HepG2 (cell line): ENCODE measurements around the gene RFXAP. TPM values are rescaled to one million over a fixed set of nuclear protein-coding genes. Genes with fewer than 3 reads are reported as not detected.
A peak's percentile ranks its signal among the peaks of the same experiment; 100 is the strongest.

Experiments
- ATAC-seq: fragments of 200-7000 bp; cut with Tn5 transposase; 3 replicates; pipeline ENCODE4 v1.9.1; 2020; ENCODE audit warnings: mild to moderate bottlenecking, moderate library complexity
- BruUV-seq: library from RNA; stranded (reverse); fragments of 400-500 nt; replicated peaks from 2 replicates; lab custom pipeline; 2021; lab: Mats Ljungman, UMichigan
- CTCF ChIA-PET: fragments of 300-600 bp; formaldehyde crosslinking; extraction: SDS; loops from one replicate; lab custom pipeline; 2021; ENCODE audit warnings: low total read pairs, inconsistent platforms, low intra/inter-chr PET ratio; lab: Yijun Ruan, JAX
- POLR2A ChIA-PET: fragments of 350-600 bp; sonication (Branson Sonifier 250); formaldehyde crosslinking; loops from one replicate; lab custom pipeline; 2020; ENCODE audit warnings: antibody characterized with exemption, inconsistent platforms; lab: Yijun Ruan, JAX
- DNase-seq: peaks from one replicate; pipeline ENCODE4 v3.0.0-alpha.2; 2015; ENCODE audit warnings: low spot score
- FAIRE-seq: peaks from 3 replicates; lab custom pipeline; 2011; peaks lifted over from hg19 to GRCh38; lab: Jason Lieb, UNC
- H2AFZ ChIP-seq: one replicate; pipeline ENCODE4 v1.6.1; 2011; ENCODE audit warnings: low read length, inconsistent platforms
- H3K27ac ChIP-seq: fragments of 300-600 bp; 3 replicates; pipeline ENCODE4 v1.8.0; 2011; ENCODE audit warnings: mixed run types, mild to moderate bottlenecking, mixed read lengths, low read length, inconsistent platforms; ENCODE audit not compliant: insufficient read depth; ENCODE audit errors: extremely low read length
- H3K27me3 ChIP-seq, 2 experiments: fragments of 200-600 bp in 1 of 2; 2 replicates in 1 of 2; 3 replicates in 1 of 2; pipeline versions ENCODE4 v1.6.0 to v1.8.0; 2011; ENCODE audit warnings: low read length in 2 of 2, mild to moderate bottlenecking in 2 of 2, moderate library complexity in 2 of 2, inconsistent platforms in 1 of 2; ENCODE audit not compliant: insufficient read depth in 2 of 2, control insufficient read depth in 1 of 2
- H3K36me3 ChIP-seq, 2 experiments: fragments of 200-600 bp in 1 of 2; replicated peaks in 1 of 2; 2 replicates in 1 of 2; 3 replicates in 1 of 2; pipeline versions ENCODE4 v1.5.1 to v1.8.0; 2011; ENCODE audit warnings: low read length in 2 of 2, inconsistent platforms in 1 of 2; ENCODE audit not compliant: insufficient read depth in 2 of 2, control insufficient read depth in 1 of 2
- H3K4me1 ChIP-seq: 2 replicates; pipeline ENCODE4 v1.5.1; 2012; ENCODE audit warnings: low read length, inconsistent platforms; ENCODE audit not compliant: insufficient read depth
- H3K4me2 ChIP-seq: 2 replicates; pipeline ENCODE4 v1.6.0; 2011; ENCODE audit warnings: low read depth, low read length, inconsistent platforms
- H3K4me3 ChIP-seq, 3 experiments: fragments of 200-600 bp in 1 of 3; sonication (generic), shearing (Covaris generic) in 1 of 3; replicated peaks in 1 of 3; 2 replicates each; pipeline ENCODE4 v1.5.1; 2011 to 2016; ENCODE audit warnings: low read length in 3 of 3, inconsistent platforms in 2 of 3, low read depth in 2 of 3, mild to moderate bottlenecking in 2 of 3, control low read depth in 1 of 3, mixed read lengths in 1 of 3; ENCODE audit not compliant: insufficient read depth in 1 of 3
- H3K79me2 ChIP-seq: one replicate; pipeline ENCODE4 v1.6.1; 2011; ENCODE audit warnings: low read length, inconsistent platforms; ENCODE audit not compliant: insufficient read depth
- H3K9ac ChIP-seq: 2 replicates; pipeline ENCODE4 v1.6.0; 2011; ENCODE audit warnings: mild to moderate bottlenecking, low read depth, low read length, inconsistent platforms; ENCODE audit not compliant: insufficient read depth
- H3K9me3 ChIP-seq: 2 replicates; pipeline ENCODE4 v1.5.1; 2012; ENCODE audit warnings: mild to moderate bottlenecking, low read length
- H4K20me1 ChIP-seq: 2 replicates; pipeline ENCODE4 v1.6.0; 2011; ENCODE audit warnings: inconsistent platforms, mild to moderate bottlenecking, low read length, moderate library complexity; ENCODE audit not compliant: insufficient read depth
- CBX1 ChIP-seq: IDR thresholded peaks from one replicate; pipeline ENCODE4 v1.6.1; 2016; ENCODE audit warnings: antibody characterized with exemption, low read depth
- PATZ1 ChIP-seq: sonication (generic); formaldehyde crosslinking; IDR thresholded peaks from 2 replicates; pipeline ENCODE4 v1.4.0; 2020; ENCODE audit warnings: missing genetic modification reagents
- RAD21 ChIP-seq: fragments of 450-650 bp; formaldehyde crosslinking; IDR thresholded peaks from 2 replicates; pipeline ENCODE4 v1.5.0; 2020; ENCODE audit warnings: mild to moderate bottlenecking
- RXRB ChIP-seq: IDR thresholded peaks from 2 replicates; pipeline ENCODE4 v1.6.1; 2016; ENCODE audit warnings: borderline replicate concordance, missing genetic modification reagents, missing compliant biosample characterization
- ZNF737 ChIP-seq: sonication (generic); formaldehyde crosslinking; IDR thresholded peaks from 2 replicates; pipeline ENCODE4 v1.5.0; 2020; ENCODE audit warnings: missing genetic modification reagents, mild to moderate bottlenecking, borderline replicate concordance
- ZXDC ChIP-seq: sonication (generic); formaldehyde crosslinking; IDR thresholded peaks from 2 replicates; pipeline ENCODE4 v1.5.0; 2020; ENCODE audit warnings: mild to moderate bottlenecking, missing genetic modification reagents
- WGBS: methylation state at CpG from one replicate; pipeline ENCODE4 v1.1.6; 2017; ENCODE audit warnings: low lambda C conversion rate; 5-methylcytosine and 5-hydroxymethylcytosine counted together
- in situ Hi-C: cut with HindIII; loops from 2 replicates; pipeline ENCODE4 v1.10.0; 2017; ENCODE audit warnings: low pct_unique_long_range_greater_than_20kb; ENCODE audit not compliant: extremely low pct_ligation_motif_present
- intact Hi-C: fragments of 100-400 bp; cut with micrococcal nuclease; formaldehyde crosslinking; loops from one replicate; pipeline ENCODE4 v1.10.0; 2022; ENCODE audit not compliant: unreplicated experiment
- polyA plus RNA-seq, 8 experiments: library from polyadenylated mRNA; depleted of rRNA in 3 of 8; stranded (reverse) in 7 of 8; unstranded in 1 of 8; fragments of >200 nt; fragmentation: Illumina TruSeq in 4 of 8; extraction: Trizol in 4 of 8; gene quantifications; 2 replicates each; pipeline versions ENCODE4 v1.2.1 to v1.2.3, GENCODE V29; 2011 to 2016; ENCODE audit warnings: low read depth in 4 of 8, missing spikeins in 1 of 8, mixed read lengths in 1 of 8; ENCODE audit not compliant: insufficient read depth in 1 of 8
- total RNA-seq, 5 experiments: library from RNA; depleted of rRNA; stranded (reverse); fragments of >200 nt; fragmentation: Illumina TruSeq; extraction: Trizol; gene quantifications; 2 replicates each; pipeline ENCODE4 v1.2.3, GENCODE V29; 2016; ENCODE audit warnings: low read depth in 1 of 5

RFXAP gene
- total and polyA plus RNA-seq, 2 of the 13 experiments (the other 11 are each of a cell fraction or from before 2014, with no cell fraction given) = 1.8 to 7.9 TPM

- TF ChIP-seq RAD21 = peak; percentile 78
- TF ChIP-seq RXRB = peak; percentile 32; the same call in 1 of the 2 replicates
- TF ChIP-seq ZXDC (CRISPR knock-in tag) = no peak
- TF ChIP-seq CBX1 = no peak
- TF ChIP-seq ZNF737 (CRISPR knock-in tag) = no peak
Measured at GRCh38 chr13:36858290-36858689, 39.3 kb downstream of the RFXAP start (continued).

DNA sequence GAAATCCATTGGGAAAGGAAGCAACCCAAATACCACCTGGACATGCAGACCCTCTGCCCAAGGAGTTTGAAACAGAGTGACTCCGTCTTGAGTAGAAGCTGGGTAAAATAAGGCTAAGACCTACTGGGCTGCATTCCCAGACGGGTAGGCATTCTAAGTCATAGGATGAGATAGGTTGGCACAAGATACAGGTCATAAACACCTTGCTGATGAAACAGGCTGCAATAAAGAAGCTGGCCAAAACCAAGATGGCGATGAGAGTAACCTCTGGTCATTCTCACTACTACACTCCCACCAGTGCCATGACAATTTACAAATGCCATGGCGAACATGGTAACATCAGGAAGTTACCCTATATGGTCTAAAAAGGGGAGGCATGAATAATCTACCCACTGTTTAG, 40.2 kb downstream of the RFXAP start:
- in situ Hi-C loops (loop anchor here (5.0 kb wide), 1 partner anchor 123 kb away; no protein-coding TSS in a partner anchor), intact Hi-C loops (no loop called here)
- DNase-seq (no peak), FAIRE-seq (no peak), ATAC-seq (no peak)
- BruUV-seq = no TSS peak
- no peak overlapping the region for H3K4me3 ChIP-seq
- no peak overlapping the region for H2AFZ ChIP-seq
- WGBS = 97% methylated on average over 4 of the region's 4 CpGs
- H3K9me3 ChIP-seq = no peaks in the 10 kb centered on the region
- H3K36me3 ChIP-seq = peaks cover 0 to 14% of the 10 kb centered on the region in 2 experiments; a peak in 3 of 5 replicates
- H3K4me1 ChIP-seq = peaks cover 11% of the 10 kb centered on the region
- no peak overlapping the region for H3K27ac ChIP-seq
- no peaks in the 10 kb centered on the region for H3K79me2 ChIP-seq
- CTCF ChIA-PET = interaction anchor here (3.5 kb wide), 1 partner anchor 122 kb away, joined by 39 read pairs; no protein-coding TSS in a partner anchor
- H3K4me2 ChIP-seq = no peak overlapping the region
- no peak for TF ChIP-seq PATZ1 (CRISPR knock-in tag)
- H3K9ac ChIP-seq = no peak overlapping the region
- no peaks in the 10 kb centered on the region for H3K27me3 ChIP-seq
- POLR2A ChIA-PET = no interaction called here
- H4K20me1 ChIP-seq = no peaks in the 10 kb centered on the region
